WTC11 (cell line): Measurements from ENCODE around the gene OR2F1. TPM values are rescaled to one million over a fixed set of nuclear protein-coding genes. Genes with fewer than 3 reads are reported as not detected.
A peak's percentile ranks its signal among the peaks of the same experiment; 100 is the strongest.

Experiments
- ATAC-seq: fragments of 200-7000 bp; cut with Tn5 transposase; 2 replicates; pipeline ENCODE4 v1.10.0; 2021; ENCODE audit warnings: mild to moderate bottlenecking, moderate library complexity
- CTCF ChIA-PET: fragments of 300-600 bp; sonication (Branson Sonifier 250); formaldehyde crosslinking; loops from one replicate; lab custom pipeline; 2021; ENCODE audit warnings: antibody characterized with exemption; lab: Charles Lee
- POLR2A ChIA-PET: fragments of 350-600 bp; sonication (Branson Sonifier 250); formaldehyde crosslinking; loops from one replicate; lab custom pipeline; 2021; ENCODE audit warnings: antibody characterized with exemption; lab: Charles Lee
- DNase-seq: peaks from one replicate; pipeline ENCODE4 v3.0.0; 2021; ENCODE audit warnings: low spot score
- H3K27ac Mint-ChIP-seq: 2 replicates; pipeline ENCODE4 v1.8.0; 2021; ENCODE audit warnings: mixed read lengths
- H3K27me3 Mint-ChIP-seq: 2 replicates; pipeline ENCODE4 v1.8.0; 2021; ENCODE audit warnings: low read depth, mild to moderate bottlenecking, moderate library complexity, mixed read lengths
- H3K36me3 Mint-ChIP-seq: 2 replicates; pipeline ENCODE4 v1.8.0; 2021; ENCODE audit warnings: mixed read lengths
- H3K4me1 Mint-ChIP-seq: 2 replicates; pipeline ENCODE4 v1.8.0; 2022; ENCODE audit warnings: mixed read lengths
- H3K4me3 Mint-ChIP-seq: 2 replicates; pipeline ENCODE4 v1.8.0; 2021; ENCODE audit warnings: mild to moderate bottlenecking, moderate library complexity, mixed read lengths
- H3K9me3 Mint-ChIP-seq: 2 replicates; pipeline ENCODE4 v1.8.0; 2021; ENCODE audit warnings: mixed read lengths
- CREM ChIP-seq: sonication (generic); formaldehyde crosslinking; IDR thresholded peaks from 2 replicates; pipeline ENCODE4 v1.8.1; 2022; ENCODE audit warnings: mild to moderate bottlenecking, missing genetic modification reagents, moderate library complexity
- GABPB1 ChIP-seq: sonication (generic); formaldehyde crosslinking; IDR thresholded peaks from 2 replicates; pipeline ENCODE4 v1.8.1; 2023; ENCODE audit warnings: mild to moderate bottlenecking, missing genetic modification reagents
- GRHL2 ChIP-seq: fragments of 250-450 bp; sonication (Bioruptor Pico); IDR thresholded peaks from 2 replicates; pipeline ENCODE4 v1.8.0; 2022; ENCODE audit warnings: mild to moderate bottlenecking, moderate library complexity; ENCODE audit not compliant: insufficient replicate concordance, severe bottlenecking
- NR1H2 ChIP-seq: sonication (generic); formaldehyde crosslinking; IDR thresholded peaks from 2 replicates; pipeline ENCODE4 v1.9.0; 2021; ENCODE audit warnings: mild to moderate bottlenecking, moderate library complexity, missing genetic modification reagents
- OVOL2 ChIP-seq: fragments of 250-450 bp; sonication (Bioruptor Pico); IDR thresholded peaks from 2 replicates; pipeline ENCODE4 v1.9.0; 2021; ENCODE audit warnings: mild to moderate bottlenecking, borderline replicate concordance
- SMAD3 ChIP-seq: sonication (generic); formaldehyde crosslinking; IDR thresholded peaks from 2 replicates; pipeline ENCODE4 v1.8.0; 2022; ENCODE audit warnings: missing genetic modification reagents, mild to moderate bottlenecking, borderline replicate concordance
- SP1 ChIP-seq: sonication (generic); formaldehyde crosslinking; conservative IDR thresholded peaks from 2 replicates; pipeline ENCODE4 v1.8.1; 2022; ENCODE audit warnings: missing genetic modification reagents
- TEAD1 ChIP-seq: sonication (generic); formaldehyde crosslinking; IDR thresholded peaks from 2 replicates; pipeline ENCODE4 v1.8.0; 2022; ENCODE audit warnings: mild to moderate bottlenecking, missing genetic modification reagents
- ZNF232 ChIP-seq: sonication (generic); formaldehyde crosslinking; IDR thresholded peaks from 2 replicates; pipeline ENCODE4 v1.8.0; 2022; ENCODE audit warnings: mild to moderate bottlenecking, missing genetic modification reagents
- ZNF396 ChIP-seq: fragments of 250-450 bp; sonication (Bioruptor Pico); IDR thresholded peaks from 2 replicates; pipeline ENCODE4 v1.8.0; 2021; ENCODE audit warnings: mild to moderate bottlenecking, moderate library complexity, borderline replicate concordance
- ZNF671 ChIP-seq: fragments of 250-450 bp; sonication (Bioruptor Pico); IDR thresholded peaks from 2 replicates; pipeline ENCODE4 v1.8.0; 2021; ENCODE audit warnings: mild to moderate bottlenecking
- total RNA-seq: library from RNA; stranded (reverse); gene quantifications from 3 replicates; pipeline ENCODE4 v1.2.3, GENCODE V29; 2021
- TF ChIP-seq, protein P1 (sequence below): fragments of 250-450 bp; sonication (Bioruptor Pico); IDR thresholded peaks from 2 replicates; pipeline ENCODE4 v2.1.2; 2022; ENCODE audit warnings: mild to moderate bottlenecking, moderate library complexity
- TF ChIP-seq, protein P2 (sequence below): fragments of 250-450 bp; sonication (Bioruptor Pico); IDR thresholded peaks from 2 replicates; pipeline ENCODE4 v1.8.0; 2021; ENCODE audit warnings: mild to moderate bottlenecking
- TF ChIP-seq, protein P3 (sequence below): fragments of 250-450 bp; sonication (Bioruptor Pico); IDR thresholded peaks from 2 replicates; pipeline ENCODE4 v1.9.0; 2021; ENCODE audit warnings: mild to moderate bottlenecking
- TF ChIP-seq, protein P4 (sequence below): sonication (generic); formaldehyde crosslinking; IDR thresholded peaks from 2 replicates; pipeline ENCODE4 v1.8.1; 2023; ENCODE audit warnings: mild to moderate bottlenecking, missing genetic modification reagents
- TF ChIP-seq, protein P5 (sequence below): fragments of 250-450 bp; sonication (Bioruptor Pico); conservative IDR thresholded peaks from 2 replicates; pipeline ENCODE4 v1.9.0; 2021; ENCODE audit warnings: mild to moderate bottlenecking
- TF ChIP-seq, protein P6 (sequence below): sonication (generic); formaldehyde crosslinking; conservative IDR thresholded peaks from 2 replicates; pipeline ENCODE4 v1.8.1; 2023; ENCODE audit warnings: mild to moderate bottlenecking, low read depth, missing genetic modification reagents, moderate library complexity
- TF ChIP-seq, protein P7 (sequence below): sonication (generic); formaldehyde crosslinking; conservative IDR thresholded peaks from 2 replicates; pipeline ENCODE4 v1.8.1; 2022; ENCODE audit warnings: mild to moderate bottlenecking, missing genetic modification reagents
- TF ChIP-seq, protein P8 (sequence below): sonication (generic); formaldehyde crosslinking; IDR thresholded peaks from 2 replicates; pipeline ENCODE4 v1.8.1; 2022; ENCODE audit warnings: low read depth, mild to moderate bottlenecking, moderate library complexity, missing genetic modification reagents, borderline replicate concordance
- TF ChIP-seq, protein P9 (sequence below): sonication (generic); formaldehyde crosslinking; IDR thresholded peaks from 2 replicates; pipeline ENCODE4 v1.8.0; 2022; ENCODE audit warnings: mild to moderate bottlenecking, missing genetic modification reagents

Gene OR2F1
- total RNA-seq, 1 experiment from 2014 or later, result not detected

DNA sequence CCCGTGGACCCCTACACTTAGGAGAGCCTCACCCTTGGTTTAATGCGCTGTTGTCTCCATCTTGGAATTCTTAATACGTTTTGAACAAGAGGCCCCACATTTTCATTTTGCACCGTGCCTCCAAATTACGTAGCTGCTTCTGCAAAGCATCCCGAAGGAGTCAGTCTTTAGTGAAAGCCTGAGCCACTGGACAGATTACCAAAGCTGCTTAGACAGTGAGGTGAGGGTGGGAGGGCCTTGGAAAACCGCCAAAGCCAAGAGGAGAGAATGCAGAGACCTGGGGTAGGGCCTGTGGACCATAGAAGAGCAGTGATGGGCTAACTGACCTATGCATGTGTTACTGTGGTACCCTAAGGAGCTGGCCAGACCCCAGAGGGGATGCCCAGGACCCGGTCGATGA is 48.5 kb upstream of the OR2F1 start:
- ChIA-PET POLR2A (interaction anchor here (0.6 kb wide), 1 partner anchor 1357 kb away, joined by 7 read pairs; no protein-coding TSS in a partner anchor), CTCF (interaction anchor here (2.1 kb wide), 1 partner anchor 222 kb away, joined by 7 read pairs; no protein-coding TSS in a partner anchor)
- Mint-ChIP-seq H3K9me3 (peaks cover 5% of the 10 kb centered on the region; the same call in 1 of the 2 replicates), H3K4me3 (no peak overlapping the region), H3K27ac (no peak overlapping the region), H3K36me3 (no peaks in the 10 kb centered on the region), H3K27me3 (peaks cover 4% of the 10 kb centered on the region; the same call in 1 of the 2 replicates), H3K4me1 (peaks cover 51% of the 10 kb centered on the region)
- DNase-seq, result no peak
- TF ChIP-seq, protein P1, sequence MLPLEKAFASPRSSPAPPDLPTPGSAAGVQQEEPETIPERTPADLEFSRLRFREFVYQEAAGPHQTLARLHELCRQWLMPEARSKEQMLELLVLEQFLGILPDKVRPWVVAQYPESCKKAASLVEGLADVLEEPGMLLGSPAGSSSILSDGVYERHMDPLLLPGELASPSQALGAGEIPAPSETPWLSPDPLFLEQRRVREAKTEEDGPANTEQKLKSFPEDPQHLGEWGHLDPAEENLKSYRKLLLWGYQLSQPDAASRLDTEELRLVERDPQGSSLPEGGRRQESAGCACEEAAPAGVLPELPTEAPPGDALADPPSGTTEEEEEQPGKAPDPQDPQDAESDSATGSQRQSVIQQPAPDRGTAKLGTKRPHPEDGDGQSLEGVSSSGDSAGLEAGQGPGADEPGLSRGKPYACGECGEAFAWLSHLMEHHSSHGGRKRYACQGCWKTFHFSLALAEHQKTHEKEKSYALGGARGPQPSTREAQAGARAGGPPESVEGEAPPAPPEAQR (CRISPR knock-in tag), result no peak
- TF ChIP-seq ZNF396 (no peak), SMAD3 (CRISPR knock-in tag) (no peak), ZNF671 (CRISPR knock-in tag) (no peak), CREM (no peak), GRHL2 (CRISPR knock-in tag) (no peak)
- TF ChIP-seq, protein P2, sequence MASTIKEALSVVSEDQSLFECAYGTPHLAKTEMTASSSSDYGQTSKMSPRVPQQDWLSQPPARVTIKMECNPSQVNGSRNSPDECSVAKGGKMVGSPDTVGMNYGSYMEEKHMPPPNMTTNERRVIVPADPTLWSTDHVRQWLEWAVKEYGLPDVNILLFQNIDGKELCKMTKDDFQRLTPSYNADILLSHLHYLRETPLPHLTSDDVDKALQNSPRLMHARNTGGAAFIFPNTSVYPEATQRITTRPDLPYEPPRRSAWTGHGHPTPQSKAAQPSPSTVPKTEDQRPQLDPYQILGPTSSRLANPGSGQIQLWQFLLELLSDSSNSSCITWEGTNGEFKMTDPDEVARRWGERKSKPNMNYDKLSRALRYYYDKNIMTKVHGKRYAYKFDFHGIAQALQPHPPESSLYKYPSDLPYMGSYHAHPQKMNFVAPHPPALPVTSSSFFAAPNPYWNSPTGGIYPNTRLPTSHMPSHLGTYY (CRISPR knock-in tag), result no peak
- TF ChIP-seq, protein P3, sequence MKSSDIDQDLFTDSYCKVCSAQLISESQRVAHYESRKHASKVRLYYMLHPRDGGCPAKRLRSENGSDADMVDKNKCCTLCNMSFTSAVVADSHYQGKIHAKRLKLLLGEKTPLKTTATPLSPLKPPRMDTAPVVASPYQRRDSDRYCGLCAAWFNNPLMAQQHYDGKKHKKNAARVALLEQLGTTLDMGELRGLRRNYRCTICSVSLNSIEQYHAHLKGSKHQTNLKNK, result no peak
- TF ChIP-seq, protein P4, sequence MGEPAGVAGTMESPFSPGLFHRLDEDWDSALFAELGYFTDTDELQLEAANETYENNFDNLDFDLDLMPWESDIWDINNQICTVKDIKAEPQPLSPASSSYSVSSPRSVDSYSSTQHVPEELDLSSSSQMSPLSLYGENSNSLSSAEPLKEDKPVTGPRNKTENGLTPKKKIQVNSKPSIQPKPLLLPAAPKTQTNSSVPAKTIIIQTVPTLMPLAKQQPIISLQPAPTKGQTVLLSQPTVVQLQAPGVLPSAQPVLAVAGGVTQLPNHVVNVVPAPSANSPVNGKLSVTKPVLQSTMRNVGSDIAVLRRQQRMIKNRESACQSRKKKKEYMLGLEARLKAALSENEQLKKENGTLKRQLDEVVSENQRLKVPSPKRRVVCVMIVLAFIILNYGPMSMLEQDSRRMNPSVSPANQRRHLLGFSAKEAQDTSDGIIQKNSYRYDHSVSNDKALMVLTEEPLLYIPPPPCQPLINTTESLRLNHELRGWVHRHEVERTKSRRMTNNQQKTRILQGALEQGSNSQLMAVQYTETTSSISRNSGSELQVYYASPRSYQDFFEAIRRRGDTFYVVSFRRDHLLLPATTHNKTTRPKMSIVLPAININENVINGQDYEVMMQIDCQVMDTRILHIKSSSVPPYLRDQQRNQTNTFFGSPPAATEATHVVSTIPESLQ (CRISPR knock-in tag), result no peak
- TF ChIP-seq, protein P5, sequence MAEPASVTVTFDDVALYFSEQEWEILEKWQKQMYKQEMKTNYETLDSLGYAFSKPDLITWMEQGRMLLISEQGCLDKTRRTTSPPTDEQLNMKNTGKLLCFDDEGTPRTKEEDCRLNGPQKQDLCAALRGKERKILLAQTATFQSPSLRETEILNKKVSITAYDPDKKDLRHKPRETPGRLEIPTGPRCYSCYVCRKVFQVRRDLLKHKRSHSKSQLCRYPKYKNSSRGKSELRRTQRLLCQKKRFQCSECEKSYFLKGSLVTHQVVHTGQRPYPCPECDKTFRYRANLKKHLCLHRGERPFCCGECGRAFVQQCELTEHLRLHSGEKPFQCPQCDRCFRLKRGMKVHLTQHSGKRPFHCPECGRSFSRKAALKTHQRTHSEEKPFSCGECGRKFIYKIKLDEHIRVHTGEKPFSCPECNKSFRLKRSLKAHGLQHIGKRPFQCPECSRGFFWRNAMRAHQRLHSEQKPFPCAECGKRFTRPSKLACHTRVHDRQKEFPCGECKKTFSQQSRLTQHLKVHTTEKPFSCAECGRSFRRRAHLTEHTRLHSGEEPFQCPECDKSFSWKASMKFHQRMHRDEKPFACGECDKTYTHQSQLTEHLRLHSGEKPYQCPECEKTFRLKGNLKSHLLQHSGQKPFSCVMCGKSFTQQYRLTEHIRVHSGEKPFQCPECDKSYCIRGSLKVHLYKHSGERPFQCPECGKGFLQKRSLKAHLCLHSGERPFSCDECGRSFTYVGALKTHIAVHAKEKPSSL (CRISPR knock-in tag), result no peak
- TF ChIP-seq, protein P6, sequence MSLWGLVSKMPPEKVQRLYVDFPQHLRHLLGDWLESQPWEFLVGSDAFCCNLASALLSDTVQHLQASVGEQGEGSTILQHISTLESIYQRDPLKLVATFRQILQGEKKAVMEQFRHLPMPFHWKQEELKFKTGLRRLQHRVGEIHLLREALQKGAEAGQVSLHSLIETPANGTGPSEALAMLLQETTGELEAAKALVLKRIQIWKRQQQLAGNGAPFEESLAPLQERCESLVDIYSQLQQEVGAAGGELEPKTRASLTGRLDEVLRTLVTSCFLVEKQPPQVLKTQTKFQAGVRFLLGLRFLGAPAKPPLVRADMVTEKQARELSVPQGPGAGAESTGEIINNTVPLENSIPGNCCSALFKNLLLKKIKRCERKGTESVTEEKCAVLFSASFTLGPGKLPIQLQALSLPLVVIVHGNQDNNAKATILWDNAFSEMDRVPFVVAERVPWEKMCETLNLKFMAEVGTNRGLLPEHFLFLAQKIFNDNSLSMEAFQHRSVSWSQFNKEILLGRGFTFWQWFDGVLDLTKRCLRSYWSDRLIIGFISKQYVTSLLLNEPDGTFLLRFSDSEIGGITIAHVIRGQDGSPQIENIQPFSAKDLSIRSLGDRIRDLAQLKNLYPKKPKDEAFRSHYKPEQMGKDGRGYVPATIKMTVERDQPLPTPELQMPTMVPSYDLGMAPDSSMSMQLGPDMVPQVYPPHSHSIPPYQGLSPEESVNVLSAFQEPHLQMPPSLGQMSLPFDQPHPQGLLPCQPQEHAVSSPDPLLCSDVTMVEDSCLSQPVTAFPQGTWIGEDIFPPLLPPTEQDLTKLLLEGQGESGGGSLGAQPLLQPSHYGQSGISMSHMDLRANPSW (CRISPR knock-in tag), result no peak
- TF ChIP-seq, protein P7, sequence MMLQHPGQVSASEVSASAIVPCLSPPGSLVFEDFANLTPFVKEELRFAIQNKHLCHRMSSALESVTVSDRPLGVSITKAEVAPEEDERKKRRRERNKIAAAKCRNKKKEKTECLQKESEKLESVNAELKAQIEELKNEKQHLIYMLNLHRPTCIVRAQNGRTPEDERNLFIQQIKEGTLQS, result no peak
- ATAC-seq, result no peak

DNA sequence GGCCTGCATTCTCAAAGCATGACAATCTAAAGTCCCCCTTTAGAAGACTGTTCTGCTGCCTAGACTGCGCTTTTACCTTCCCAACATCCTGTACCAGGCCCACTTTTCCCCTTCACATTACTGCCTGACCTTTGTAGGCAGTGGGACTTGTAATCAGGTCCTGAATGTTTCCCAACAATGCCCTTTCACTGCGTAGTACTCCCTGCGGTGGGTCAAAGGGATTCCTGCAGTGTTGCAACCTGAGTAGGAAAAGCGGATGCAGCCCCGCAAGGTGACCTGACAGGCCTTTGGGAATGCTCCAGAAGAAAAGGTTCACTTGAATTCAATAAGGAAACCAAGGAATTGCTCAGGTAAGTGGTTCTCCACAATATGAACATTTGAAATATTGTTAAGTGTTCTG is 47.7 kb upstream of the OR2F1 start:
- peak; percentile 74 for DNase-seq
- peaks cover 5% of the 10 kb centered on the region; the same call in 1 of the 2 replicates for H3K9me3 Mint-ChIP-seq
- H3K36me3 Mint-ChIP-seq, result no peaks in the 10 kb centered on the region
- peak overlapping the region; percentile 90 for H3K27ac Mint-ChIP-seq
- H3K4me3 Mint-ChIP-seq, result no peak overlapping the region; the same call in 1 of the 2 replicates
- H3K4me1 Mint-ChIP-seq, result peaks cover 50% of the 10 kb centered on the region
- peak; percentile 72 for ATAC-seq
- POLR2A ChIA-PET, result no interaction called here
- CTCF ChIA-PET, result interaction anchor here (2.1 kb wide), 1 partner anchor 221 kb away, joined by 7 read pairs; no protein-coding TSS in a partner anchor
- H3K27me3 Mint-ChIP-seq, result peaks cover 4% of the 10 kb centered on the region; the same call in 1 of the 2 replicates
- TF ChIP-seq, protein P4 (CRISPR knock-in tag), result no peak
- 0 out of 2 replicates have a peak, but pooled peaks have one; percentile 35 for TF ChIP-seq ZNF232 (CRISPR knock-in tag)
- TF ChIP-seq GABPB1 (CRISPR knock-in tag), result peak; percentile 92
- TF ChIP-seq NR1H2 (CRISPR knock-in tag), result no peak
- TF ChIP-seq SP1 (CRISPR knock-in tag), result 0 out of 2 replicates have a peak, but pooled peaks have one; percentile 32
- TF ChIP-seq OVOL2 (CRISPR knock-in tag), result no peak
- TF ChIP-seq, protein P8, sequence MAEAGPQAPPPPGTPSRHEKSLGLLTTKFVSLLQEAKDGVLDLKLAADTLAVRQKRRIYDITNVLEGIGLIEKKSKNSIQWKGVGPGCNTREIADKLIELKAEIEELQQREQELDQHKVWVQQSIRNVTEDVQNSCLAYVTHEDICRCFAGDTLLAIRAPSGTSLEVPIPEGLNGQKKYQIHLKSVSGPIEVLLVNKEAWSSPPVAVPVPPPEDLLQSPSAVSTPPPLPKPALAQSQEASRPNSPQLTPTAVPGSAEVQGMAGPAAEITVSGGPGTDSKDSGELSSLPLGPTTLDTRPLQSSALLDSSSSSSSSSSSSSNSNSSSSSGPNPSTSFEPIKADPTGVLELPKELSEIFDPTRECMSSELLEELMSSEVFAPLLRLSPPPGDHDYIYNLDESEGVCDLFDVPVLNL, result no peak
- TF ChIP-seq, protein P9, sequence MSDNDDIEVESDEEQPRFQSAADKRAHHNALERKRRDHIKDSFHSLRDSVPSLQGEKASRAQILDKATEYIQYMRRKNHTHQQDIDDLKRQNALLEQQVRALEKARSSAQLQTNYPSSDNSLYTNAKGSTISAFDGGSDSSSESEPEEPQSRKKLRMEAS (CRISPR knock-in tag), result peak; percentile 41; the same call in 1 of the 2 replicates
- TF ChIP-seq TEAD1 (CRISPR knock-in tag), result peak; percentile 86; the same call in 1 of the 2 replicates
